Measurements from ENCODE around the gene PSMA1. TPM values are rescaled to one million over a fixed set of nuclear protein-coding genes. Genes with fewer than 3 reads are reported as not detected.

The PSMA1 gene
- polyA plus RNA-seq, 1 experiment: 285 TPM

GRCh38 chr11:14555818-14556217 is 35.6 kb upstream of the PSMA1 start:
- Histone ChIP-seq H3K27me3 (ENCODE audit: control insufficient read depth, insufficient read depth, low read length) (peaks cover 3% of the 10 kb centered on the region), H3K9me3 (ENCODE audit: control insufficient read depth, insufficient read depth, low read length) (no peaks in the 10 kb centered on the region), H3K4me3 (ENCODE audit: low read depth, low read length) (no peak overlapping the region), H3K27ac (ENCODE audit: low read depth, low read length) (no peak overlapping the region)
- ChIA-PET POLR2A (no interaction called here), CTCF (interaction anchor here (1.5 kb wide), 1 partner anchor 12 kb away, joined by 3 read pairs; no protein-coding TSS in a partner anchor)
- no peak for DNase-seq (ENCODE audit: low read depth, low spot score)
- TF ChIP-seq, protein P1, sequence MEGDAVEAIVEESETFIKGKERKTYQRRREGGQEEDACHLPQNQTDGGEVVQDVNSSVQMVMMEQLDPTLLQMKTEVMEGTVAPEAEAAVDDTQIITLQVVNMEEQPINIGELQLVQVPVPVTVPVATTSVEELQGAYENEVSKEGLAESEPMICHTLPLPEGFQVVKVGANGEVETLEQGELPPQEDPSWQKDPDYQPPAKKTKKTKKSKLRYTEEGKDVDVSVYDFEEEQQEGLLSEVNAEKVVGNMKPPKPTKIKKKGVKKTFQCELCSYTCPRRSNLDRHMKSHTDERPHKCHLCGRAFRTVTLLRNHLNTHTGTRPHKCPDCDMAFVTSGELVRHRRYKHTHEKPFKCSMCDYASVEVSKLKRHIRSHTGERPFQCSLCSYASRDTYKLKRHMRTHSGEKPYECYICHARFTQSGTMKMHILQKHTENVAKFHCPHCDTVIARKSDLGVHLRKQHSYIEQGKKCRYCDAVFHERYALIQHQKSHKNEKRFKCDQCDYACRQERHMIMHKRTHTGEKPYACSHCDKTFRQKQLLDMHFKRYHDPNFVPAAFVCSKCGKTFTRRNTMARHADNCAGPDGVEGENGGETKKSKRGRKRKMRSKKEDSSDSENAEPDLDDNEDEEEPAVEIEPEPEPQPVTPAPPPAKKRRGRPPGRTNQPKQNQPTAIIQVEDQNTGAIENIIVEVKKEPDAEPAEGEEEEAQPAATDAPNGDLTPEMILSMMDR (IDR thresholded peaks at IDR 0.05; ENCODE audit: low read depth, low read length): no peak

- TF ChIP-seq, protein P1 (IDR thresholded peaks at IDR 0.05; ENCODE audit: low read depth, low read length): no peak
Measured at GRCh38 chr11:14554959-14555358, 34.8 kb upstream of the PSMA1 start.

GRCh38 chr11:14552089-14552488 is 31.9 kb upstream of the PSMA1 start:
- no peak overlapping the region for H3K27ac ChIP-seq (ENCODE audit: low read depth, low read length)
- no peaks in the 10 kb centered on the region for H3K27me3 ChIP-seq (ENCODE audit: control insufficient read depth, insufficient read depth, low read length)
- TF ChIP-seq, protein P1 (IDR thresholded peaks at IDR 0.05; ENCODE audit: low read depth, low read length): no peak
- no peaks in the 10 kb centered on the region for H3K9me3 ChIP-seq (ENCODE audit: control insufficient read depth, insufficient read depth, low read length)
- ChIA-PET CTCF (no interaction called here), POLR2A (interaction anchor here (0.7 kb wide), 1 partner anchor 10 kb away, joined by 4 read pairs; no protein-coding TSS in a partner anchor)
- H3K4me3 ChIP-seq (ENCODE audit: low read depth, low read length): no peak overlapping the region
- DNase-seq (ENCODE audit: low read depth, low spot score): no peak

More at GRCh38 chr11:14554959-14555358, 34.8 kb upstream of the PSMA1 start:
- ChIA-PET CTCF (interaction anchor here (0.5 to 1.5 kb wide), 2 partner anchors 11 to 17 kb away, joined by 3 read pairs; no protein-coding TSS in a partner anchor), POLR2A (no interaction called here)
- no peak for DNase-seq (ENCODE audit: low read depth, low spot score)
- H3K4me3 ChIP-seq (ENCODE audit: low read depth, low read length): no peak overlapping the region
- H3K27ac ChIP-seq (ENCODE audit: low read depth, low read length): no peak overlapping the region
- no peaks in the 10 kb centered on the region for H3K9me3 ChIP-seq (ENCODE audit: control insufficient read depth, insufficient read depth, low read length)
- peaks cover 3% of the 10 kb centered on the region for H3K27me3 ChIP-seq (ENCODE audit: control insufficient read depth, insufficient read depth, low read length)

- Histone ChIP-seq H3K27me3 (ENCODE audit: control insufficient read depth, insufficient read depth, low read length) (no peaks in the 10 kb centered on the region), H3K9me3 (ENCODE audit: control insufficient read depth, insufficient read depth, low read length) (no peaks in the 10 kb centered on the region), H3K4me3 (ENCODE audit: low read depth, low read length) (no peak overlapping the region), H3K27ac (ENCODE audit: low read depth, low read length) (no peak overlapping the region)
- TF ChIP-seq, protein P1 (IDR thresholded peaks at IDR 0.05; ENCODE audit: low read depth, low read length): no peak
- POLR2A ChIA-PET: no interaction called here
- CTCF ChIA-PET: no interaction called here
- DNase-seq (ENCODE audit: low read depth, low spot score): no peak
Measured at GRCh38 chr11:14551380-14551779, 31.2 kb upstream of the PSMA1 start.

GRCh38 chr11:14549891-14550290 is 29.7 kb upstream of the PSMA1 start:
- CTCF ChIA-PET: no interaction called here
- DNase-seq (ENCODE audit: low read depth, low spot score): no peak
- POLR2A ChIA-PET: no interaction called here
- Histone ChIP-seq H3K27ac (ENCODE audit: low read depth, low read length) (no peak overlapping the region), H3K27me3 (ENCODE audit: control insufficient read depth, insufficient read depth, low read length) (no peaks in the 10 kb centered on the region), H3K9me3 (ENCODE audit: control insufficient read depth, insufficient read depth, low read length) (no peaks in the 10 kb centered on the region), H3K4me3 (ENCODE audit: low read depth, low read length) (no peak overlapping the region)
- TF ChIP-seq, protein P1 (IDR thresholded peaks at IDR 0.05; ENCODE audit: low read depth, low read length): no peak

All from AG04450 (cell line).